Globus pallidus (tissue), 1 donor: ENCODE measurements around the gene ADGRG3.
"Not testable (repeated sequence)": the region's sequence is repeated elsewhere in the genome, so short reads cannot be mapped to it uniquely, and the experiment has no call there.

ENCODE experiments used
- DNase-seq: peaks from one replicate; pipeline ENCODE4 v3.0.0-alpha.2; 2015; ENCODE audit warnings: low spot score

The ADGRG3 gene

DNA sequence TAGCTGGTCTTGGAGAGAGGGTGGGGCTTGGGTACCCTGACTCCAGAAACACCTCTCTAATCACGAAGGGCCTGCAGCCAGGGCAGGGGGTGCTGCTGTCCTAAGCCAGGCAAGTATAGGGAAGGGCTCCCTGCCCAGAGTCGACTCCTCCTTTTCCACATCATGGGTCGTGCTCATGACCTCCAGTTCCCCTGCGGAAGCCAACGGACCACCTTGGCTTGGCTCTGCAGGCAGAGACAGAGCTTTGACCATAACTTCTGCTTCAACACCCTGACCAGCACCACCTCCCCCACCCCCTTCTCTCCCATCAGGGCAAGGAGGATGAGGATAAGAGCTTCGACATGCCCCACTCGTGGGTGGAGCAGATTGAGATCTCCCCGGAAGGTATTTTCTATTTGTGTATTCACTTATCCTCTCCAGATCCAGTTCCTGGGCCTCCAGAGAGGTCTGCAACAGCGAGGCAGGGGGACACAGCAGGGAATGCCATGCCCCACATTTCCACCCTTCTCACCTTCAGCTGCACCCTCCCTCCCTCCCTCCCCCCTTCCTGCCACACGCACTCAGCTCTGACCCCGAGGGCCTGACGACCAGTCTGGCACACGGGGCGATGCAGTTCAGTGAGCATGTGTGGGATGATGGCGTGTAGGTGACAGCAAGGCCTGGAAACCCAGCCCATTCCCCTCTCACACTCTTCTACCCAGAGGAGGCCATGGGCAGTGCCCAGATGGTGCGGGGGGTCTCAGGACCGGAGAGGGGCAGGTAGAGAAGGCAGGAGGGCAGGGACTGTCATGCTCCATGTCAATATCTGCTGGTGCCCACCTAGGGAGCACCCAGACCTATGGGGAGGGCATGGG, 53.5 kb downstream of the ADGRG3 start:
- DNase-seq: no peak

DNA sequence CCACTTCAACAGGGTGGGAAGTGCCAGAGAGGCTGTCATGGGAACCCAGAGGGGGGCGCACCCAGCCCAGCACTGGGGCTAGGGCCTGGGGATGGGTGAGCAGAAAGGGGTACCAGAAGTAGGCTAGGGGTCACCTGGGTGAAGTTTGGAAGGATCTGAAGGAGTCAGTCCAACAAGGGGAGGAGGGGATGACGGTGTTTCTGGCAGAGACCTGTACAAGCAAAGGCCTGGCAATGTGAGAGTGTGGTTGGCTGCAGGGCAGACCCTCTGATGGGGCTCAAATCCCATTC, 54.0 kb downstream of the ADGRG3 start:
- no peak for DNase-seq

DNA sequence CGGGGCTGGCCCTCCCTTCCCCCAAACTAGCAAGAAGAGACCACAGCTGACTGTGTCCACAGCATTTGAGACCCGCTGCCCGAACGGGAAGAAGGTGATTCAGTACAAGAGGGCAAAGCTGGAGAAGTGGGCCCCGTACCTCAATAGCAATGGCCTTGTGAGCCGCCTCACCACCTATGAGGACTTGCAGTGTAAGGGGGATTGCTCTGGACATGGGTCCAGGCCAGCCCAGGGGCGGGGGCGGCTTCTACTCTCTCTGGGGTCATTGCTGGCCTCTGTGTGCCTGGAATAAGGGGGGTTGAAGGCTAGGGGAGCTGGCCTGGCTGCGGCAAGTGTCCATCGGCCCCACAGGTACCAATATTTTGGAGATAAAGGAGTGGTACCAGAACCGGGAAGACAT, 54.5 kb downstream of the ADGRG3 start:
- DNase-seq: no peak

DNA sequence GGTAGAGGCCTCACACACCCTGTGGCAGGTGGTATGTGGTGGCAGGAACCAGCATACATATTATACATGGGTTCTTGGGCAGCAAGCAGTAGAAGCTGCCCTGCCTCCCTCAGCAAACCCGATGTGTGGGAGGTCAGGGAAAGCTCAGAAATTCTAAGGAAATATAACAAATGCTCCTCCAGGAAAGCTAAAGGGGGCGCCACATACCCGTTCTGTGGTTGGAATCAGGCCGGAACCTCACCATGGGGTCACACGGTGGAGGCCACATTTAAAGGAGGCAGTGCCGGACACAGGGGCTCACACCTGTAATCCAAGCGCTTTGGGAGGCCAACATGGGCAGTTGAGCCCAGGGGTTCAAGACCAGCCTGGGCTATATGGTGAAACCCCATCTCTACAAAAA, 55.1 kb downstream of the ADGRG3 start:
- no peak for DNase-seq

DNA sequence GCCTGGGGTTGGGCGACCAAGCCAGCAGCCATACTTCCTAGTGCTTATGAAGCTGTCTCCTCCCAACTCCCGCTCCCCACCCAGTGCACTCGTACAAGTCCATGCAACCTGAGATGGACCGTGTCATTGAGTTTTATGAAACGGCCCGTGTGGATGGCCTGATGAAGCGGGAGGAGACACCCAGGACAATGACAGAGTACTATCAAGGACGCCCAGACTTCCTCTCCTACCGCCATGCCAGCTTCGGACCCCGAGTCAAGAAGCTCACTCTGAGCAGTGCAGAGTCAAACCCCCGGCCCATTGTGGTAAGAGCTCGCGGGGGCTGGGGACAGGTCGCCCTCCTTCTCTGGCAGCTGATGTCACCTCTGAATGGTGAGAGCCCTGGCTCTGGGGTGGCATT, 56.4 kb downstream of the ADGRG3 start:
- no peak for DNase-seq

DNA sequence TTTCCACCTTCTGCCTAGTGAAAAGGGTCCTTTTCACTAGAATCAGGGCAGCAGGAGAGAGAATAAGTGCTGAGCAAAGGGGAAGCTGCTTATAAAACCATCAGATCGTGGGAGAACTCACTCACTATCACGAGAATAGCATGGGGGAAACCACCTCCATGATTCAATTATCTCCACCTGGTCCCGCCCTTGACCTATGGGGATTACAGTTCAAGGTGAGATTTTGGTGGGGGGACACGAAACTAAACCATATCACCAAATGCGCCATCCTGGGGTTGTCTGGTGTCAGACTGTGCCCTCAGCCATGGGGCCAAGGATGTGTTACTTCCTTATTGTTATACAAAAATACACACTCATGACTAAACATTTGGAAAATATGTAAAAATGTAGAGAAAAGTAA, 57.0 kb downstream of the ADGRG3 start:
- no peak for DNase-seq

DNA sequence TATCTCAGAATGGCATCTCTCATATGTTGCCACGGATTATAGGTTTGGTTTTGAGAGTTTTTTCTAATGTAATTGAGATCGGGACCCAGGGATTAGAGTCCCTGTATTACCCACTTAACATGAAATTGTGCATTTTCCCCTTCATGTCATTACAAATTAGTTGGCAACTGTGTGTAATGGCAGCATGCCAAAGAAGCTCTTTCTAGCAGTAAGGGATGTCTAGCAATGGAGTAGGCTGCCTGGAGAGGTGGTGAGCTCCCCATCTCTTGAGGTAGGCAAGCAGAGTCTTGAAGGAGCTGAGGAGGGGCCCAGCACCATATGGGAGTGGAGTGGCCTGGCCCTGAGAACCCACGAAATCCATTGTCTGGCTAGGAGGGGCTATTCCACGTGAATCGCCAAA, 57.4 kb downstream of the ADGRG3 start:
- DNase-seq: no peak

DNA sequence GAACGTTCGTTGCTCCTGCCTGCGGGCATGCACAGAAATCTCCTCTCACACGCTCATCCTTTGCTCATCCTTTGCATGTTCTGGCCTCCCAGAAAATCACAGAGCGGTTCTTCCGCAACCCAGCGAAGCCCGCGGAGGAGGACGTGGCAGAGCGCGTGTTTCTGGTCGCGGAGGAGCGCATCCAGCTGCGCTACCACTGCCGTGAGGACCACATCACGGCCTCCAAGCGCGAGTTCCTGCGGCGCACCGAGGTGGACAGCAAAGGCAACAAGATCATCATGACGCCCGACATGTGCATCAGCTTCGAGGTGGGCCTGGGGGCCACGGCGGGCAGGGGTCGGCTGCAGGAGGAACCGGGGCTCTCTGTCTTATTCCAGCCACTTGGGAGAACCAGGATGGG, 57.9 kb downstream of the ADGRG3 start:
- DNase-seq: no peak

DNA sequence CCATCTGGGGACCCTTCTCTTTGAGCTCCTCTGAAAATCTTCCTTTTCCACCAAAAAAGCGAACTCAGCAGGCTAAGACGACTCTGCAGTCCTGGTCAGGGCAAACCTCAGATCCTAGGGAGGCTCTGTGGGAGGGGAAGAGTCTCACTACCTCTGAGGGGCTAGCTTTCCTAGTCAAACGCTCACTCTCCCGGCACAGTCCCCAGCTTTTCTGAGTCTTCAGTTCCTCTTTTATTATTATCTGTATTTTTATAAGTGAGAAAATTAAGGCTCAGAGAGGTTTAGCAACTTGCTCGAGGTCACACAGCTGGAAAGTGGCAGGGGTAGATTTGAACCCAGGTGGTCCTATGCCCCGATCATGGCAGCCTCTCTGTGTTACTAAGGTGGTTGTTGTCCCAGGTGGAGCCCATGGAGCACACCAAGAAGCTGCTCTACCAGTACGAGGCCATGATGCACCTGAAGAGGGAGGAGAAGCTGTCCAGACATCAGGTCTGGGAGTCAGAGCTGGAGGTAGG, 58.4 kb downstream of the ADGRG3 start:
- no peak for DNase-seq

DNA sequence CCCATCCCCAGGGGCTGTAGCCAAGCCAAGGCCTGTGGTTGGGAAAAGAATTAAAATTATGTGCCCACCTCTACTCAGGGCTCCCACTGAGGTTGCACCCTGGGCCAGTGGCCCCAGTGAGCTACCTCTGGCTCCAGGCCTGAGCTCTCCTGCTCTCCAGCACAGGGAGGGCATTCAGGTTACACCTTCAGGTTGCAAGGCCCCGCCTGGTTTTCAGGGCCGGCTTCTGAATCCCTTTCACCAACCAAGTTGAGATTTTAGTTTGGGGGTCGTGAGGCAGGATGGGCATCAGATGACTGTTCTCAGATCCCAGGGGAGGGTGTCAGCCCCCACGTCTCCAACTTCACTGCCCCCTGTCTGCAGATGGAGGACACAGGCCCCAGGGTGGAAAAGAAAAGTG, 59.5 kb downstream of the ADGRG3 start:
- no peak for DNase-seq

DNA sequence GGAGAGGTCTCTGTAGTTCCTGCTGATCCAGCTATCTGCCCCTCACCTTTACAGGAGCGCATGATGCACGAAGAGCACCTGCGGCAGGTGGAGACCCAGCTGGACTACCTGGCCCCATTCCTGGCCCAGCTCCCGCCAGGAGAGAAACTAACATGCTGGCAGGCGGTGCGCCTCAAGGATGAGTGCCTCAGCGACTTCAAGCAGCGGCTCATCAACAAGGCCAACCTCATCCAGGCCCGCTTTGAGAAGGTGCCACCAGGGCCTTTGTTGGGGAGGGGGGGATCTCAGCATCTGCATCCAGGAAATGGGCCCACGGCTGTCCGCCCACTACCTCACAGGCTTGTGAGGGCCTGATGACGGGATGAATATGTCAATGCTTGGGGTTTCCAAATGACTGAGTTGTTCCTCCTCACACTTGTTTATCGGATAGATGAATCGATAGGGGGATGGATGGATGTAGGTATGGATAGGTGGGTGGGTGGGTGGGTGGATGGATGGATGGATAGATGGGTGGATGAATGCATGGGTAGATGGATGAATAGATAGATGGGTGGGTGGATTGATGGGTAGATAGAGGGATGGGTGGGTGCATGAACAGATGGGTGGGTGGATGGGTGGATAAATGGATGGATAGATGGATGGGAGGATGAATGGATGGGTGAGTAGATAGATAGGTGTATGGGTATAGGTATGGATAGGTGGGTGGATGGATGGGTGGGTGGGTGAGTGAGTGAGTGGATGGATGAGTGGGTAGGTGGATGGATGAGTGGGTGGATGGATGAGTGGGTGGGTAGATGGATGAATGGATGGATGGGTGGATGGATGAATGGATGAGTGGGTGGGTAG, 60.5 kb downstream of the ADGRG3 start:
- DNase-seq: no peak

DNA sequence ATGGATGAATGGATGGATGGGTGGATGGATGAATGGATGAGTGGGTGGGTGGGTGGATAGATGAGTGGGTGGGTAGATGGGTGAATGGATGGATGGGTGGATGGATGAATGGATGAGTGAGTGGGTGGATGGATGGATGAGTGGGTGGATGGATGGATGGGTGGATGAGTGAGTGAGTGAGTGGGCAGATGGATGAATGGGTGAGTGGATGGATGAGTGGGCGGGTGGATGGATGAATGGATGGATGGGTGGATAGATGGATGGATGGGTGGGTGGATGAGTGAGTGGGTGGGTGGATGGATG, 61.0 kb downstream of the ADGRG3 start:
- DNase-seq: no peak

DNA sequence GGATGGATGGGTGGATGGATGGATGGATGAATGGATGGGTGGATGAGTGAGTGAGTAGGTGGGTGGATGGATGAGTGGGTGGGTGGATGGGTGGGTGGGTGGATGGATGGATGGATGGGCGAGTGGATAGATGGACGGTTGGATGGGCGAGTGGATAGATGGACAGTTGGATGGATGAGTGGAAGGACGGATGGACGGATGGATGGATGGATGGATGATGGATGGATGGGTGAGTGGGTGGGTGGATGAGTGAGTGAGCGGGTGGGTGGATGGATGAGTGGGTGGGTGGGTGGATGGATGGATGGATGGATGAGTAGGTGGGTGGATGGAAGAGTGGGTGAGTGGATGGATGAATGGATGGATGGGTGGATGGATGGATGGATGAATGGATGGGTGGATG, 61.7 kb downstream of the ADGRG3 start:
- not testable (repeated sequence) for DNase-seq

DNA sequence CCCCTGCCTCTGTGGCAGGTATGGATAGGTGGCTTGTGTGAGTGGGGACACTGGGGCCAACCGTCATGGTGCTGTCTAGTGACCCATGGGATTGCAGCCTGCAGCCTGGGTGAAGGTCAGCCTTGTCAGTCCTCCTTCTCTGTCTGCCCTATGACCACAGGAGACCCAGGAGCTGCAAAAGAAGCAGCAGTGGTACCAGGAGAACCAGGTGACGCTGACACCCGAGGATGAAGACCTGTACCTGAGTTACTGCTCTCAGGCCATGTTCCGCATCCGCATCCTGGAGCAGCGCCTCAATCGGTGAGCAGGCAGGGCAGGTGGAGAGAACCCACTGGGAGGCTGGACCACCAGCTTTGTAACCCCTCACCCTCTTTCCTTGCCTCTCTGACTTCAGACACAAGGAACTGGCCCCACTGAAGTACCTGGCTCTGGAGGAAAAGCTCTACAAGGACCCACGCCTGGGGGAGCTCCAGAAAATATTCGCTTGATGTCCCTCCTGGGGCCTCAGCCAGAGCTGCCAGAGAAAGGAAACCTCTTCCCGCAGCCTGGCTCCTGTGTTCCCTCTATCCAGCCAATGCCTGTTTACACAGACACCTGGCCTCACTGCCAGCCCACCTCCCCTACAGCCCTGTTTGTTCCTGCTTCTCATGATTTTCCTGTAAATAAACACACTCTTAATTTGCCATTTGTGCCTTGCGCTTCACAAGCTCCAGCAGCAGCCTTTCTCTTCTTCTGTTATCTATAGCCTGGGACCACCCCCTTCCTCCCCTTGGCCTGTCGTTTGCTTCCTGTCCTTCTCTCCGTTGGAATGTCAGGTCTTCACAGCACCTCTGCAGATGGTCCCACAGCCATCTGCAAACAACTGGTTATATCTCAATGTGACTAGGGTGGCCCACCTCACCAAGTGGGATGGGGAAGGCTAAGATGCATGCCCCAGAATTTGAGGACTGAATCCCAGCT, 62.9 kb downstream of the ADGRG3 start:
- DNase-seq: no peak

DNA sequence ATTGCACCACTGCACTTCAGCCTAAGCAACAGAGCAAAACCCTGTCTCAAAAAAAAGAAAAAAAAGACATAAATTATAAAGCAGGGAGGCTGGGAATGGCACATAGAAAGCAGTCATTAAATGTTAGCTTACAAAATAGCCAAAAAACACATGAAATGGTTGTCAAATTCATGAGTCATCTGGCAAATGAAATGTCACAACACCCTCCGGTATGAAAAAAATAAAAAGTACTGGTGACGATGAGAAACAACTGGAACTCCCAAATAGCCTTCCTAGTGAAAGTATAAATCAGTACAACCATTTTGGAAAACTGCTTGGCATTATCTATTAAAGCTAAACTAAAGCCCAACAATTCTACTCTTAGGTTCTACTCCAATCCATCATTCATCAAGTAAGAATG, 63.9 kb downstream of the ADGRG3 start:
- DNase-seq: no peak

DNA sequence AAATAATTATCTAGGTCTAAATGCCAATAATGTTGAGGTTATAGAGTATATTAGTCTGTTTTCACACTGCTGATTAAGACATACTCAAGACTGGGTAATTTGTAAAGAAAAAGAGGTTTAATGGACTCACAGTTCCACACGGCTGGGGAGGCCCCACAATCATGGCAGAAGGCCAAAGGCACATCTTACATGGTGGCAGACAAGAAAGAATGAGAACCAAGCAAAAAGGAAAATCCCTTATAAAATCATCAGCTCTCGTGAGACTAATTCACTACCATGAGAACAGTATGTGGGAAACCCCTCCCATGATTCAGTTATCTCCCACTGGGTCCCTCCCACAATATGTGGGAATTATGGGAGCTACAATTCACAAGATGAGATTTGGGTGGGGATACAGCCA, 64.6 kb downstream of the ADGRG3 start:
- DNase-seq: no peak

DNA sequence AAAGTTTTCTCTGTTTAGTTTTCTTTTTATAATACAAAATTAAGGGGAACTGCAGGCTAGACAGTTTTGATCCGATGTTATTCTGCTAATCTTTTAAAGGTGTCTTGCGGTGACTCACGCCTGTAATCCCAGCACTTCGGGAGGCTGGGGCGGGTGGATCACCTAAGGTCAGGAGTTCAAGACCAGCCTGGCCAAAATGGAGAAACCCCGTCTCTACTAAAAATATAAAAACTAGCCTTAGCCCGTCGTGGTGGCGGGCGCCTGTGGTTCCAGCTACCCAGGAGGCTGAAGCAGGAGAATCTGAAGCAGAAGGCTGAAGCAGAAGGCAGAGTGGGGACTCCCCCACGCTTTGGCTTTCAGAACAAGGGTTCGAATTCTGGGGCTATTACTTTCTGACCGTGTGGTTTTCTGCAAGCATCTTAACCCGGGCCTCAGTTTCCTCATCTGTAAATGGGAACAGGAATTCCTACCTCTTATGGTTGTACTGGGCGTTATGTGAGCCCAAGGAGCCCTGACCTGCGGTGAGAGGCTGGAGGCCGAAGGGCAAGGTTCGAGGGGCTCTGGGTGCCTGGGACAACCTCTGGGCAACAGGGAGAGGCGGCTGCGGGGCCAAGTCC, 66.3 kb downstream of the ADGRG3 start:
- no peak for DNase-seq

DNA sequence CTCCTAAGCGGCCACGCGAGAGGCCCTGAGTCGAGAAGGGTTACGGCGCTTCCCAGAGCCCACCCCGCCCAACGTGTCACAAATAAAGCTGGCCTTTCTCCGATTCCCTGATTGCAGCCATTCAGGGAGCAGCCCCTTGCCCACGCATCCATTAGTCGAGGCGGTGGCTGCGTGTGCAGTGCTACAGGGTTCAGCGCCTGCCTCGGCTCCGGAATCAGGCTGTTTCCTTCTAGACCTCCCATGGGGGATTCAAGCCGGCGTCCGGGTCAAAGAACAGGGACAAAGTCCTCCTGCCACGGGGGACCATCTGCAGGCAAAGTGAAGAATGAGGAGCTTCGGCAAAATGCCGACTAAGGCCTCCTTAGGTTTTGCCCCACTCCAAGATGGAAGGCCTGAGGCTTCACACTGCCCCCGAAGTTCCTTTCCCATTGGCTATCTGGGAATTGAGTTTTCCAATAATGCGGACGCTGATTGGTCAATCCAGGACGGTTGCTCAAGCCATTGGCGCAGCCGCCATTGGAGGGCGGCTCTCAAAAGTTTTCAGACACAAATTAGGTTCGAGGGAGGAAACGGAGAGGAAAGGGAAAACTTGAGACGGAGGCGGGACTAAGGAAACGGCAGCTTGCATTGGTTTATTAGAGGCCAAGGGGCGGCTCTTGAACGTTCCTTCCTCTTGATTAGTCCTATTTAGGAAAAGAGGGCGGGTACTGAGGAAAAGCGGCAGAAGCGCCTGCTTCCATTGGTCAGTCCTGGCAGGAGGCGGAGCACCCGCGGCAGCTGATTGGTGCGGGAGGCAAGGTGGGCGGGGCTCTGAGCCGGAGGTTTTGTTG, 67.0 kb downstream of the ADGRG3 start:
- DNase-seq: peak; percentile 100

DNA sequence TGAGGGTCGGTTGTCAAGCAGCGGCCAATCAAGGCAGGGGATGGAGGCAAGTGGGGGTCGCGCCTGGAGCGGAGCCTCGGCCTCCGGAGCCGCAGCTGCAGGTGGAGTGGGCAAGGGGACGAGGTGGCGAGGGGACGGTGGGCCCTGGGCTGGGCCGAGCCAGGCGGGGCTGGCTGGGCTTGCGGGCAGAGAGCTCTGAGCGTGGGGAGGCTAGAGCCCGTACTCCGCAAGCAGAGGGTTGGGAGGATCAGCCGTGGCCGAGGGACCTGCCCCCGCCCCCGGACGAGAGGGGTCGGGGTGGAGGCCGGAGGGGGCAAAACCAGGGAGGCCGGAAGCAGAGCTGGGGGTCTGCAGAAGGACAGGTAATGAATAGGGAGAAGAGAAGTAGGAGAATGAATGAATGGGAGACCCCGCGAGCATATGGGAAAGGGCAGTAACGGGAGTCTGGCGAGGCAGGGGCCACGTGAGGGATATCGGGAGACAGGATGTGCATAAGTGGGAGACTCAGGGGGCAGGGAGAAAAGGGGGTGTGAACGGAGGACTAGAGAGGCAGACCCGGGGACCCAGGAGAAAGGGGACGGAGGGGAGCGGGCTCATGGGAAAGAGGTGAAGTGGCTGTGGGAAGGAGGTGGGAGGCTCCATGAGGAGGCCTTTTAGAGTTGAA, 67.8 kb downstream of the ADGRG3 start, which contains the start of gene KATNB1:
KATNB1 (plus strand) TSS at position 16 of the 664 bp plus-strand sequence. CDS start 1,474 bp downstream, outside the sequence.
- DNase-seq: no peak
